K562 (cell line): Measurements from ENCODE around the gene ARL5C. TPM values are rescaled to one million over a fixed set of nuclear protein-coding genes. Genes with fewer than 3 reads are reported as not detected.

Experiments
- ARID1B ChIP-seq: fragments of 450-650 bp; IDR thresholded peaks from 2 replicates; pipeline ENCODE4 v1.6.1; 2016; ENCODE audit warnings: antibody characterized with exemption, mild to moderate bottlenecking, inconsistent platforms
- C11orf30 ChIP-seq: fragments of 450-650 bp; IDR thresholded peaks from 2 replicates; pipeline ENCODE4 v1.6.1; 2016; ENCODE audit warnings: low read depth, mild to moderate bottlenecking
- COPS2 ChIP-seq: fragments of 450-650 bp; conservative IDR thresholded peaks from 2 replicates; pipeline ENCODE4 v1.6.1; 2016; ENCODE audit warnings: mild to moderate bottlenecking, moderate library complexity
- ELF4 ChIP-seq: fragments of 450-650 bp; formaldehyde crosslinking; IDR thresholded peaks from 2 replicates; pipeline ENCODE4 v1.4.0; 2022; ENCODE audit warnings: missing genetic modification characterization
- FOSL1 ChIP-seq: fragments of 200-800 bp; sonication (Bioruptor generic); conservative IDR thresholded peaks from 2 replicates; pipeline ENCODE4 v1.6.1; 2016; ENCODE audit warnings: missing genetic modification characterization, missing compliant biosample characterization
- FOXJ2 ChIP-seq: fragments of 200-800 bp; sonication (Bioruptor generic); IDR thresholded peaks from 2 replicates; pipeline ENCODE4 v1.6.1; 2016; ENCODE audit warnings: missing genetic modification characterization, missing compliant biosample characterization
- GTF2A2 ChIP-seq: IDR thresholded peaks from 2 replicates; pipeline ENCODE4 v1.6.1; 2016; ENCODE audit warnings: mild to moderate bottlenecking, missing genetic modification characterization, missing compliant biosample characterization
- JUN ChIP-seq, 2 experiments: sonication (generic) in 1 of 2; formaldehyde crosslinking in 1 of 2; IDR thresholded peaks; 2 replicates each; pipeline versions ENCODE4 v1.6.1 to v1.8.0; 2012 to 2022; ENCODE audit warnings: borderline replicate concordance in 2 of 2, mild to moderate bottlenecking in 2 of 2, improper control_type of control experiment in 1 of 2, low read depth in 1 of 2, low read length in 1 of 2, missing genetic modification reagents in 1 of 2
- JUND ChIP-seq, 2 experiments: IDR thresholded peaks; 2 replicates in 1 of 2; 3 replicates in 1 of 2; pipeline ENCODE4 v1.6.1; 2011; ENCODE audit warnings: borderline replicate concordance in 2 of 2, low read depth in 2 of 2, low read length in 2 of 2, improper control_type of control experiment in 1 of 2, missing biosample characterization in 1 of 2, missing genetic modification characterization in 1 of 2, missing genetic modification reagents in 1 of 2
- KDM1A ChIP-seq, 2 experiments: fragments of 450-650 bp; IDR thresholded peaks; 2 replicates each; pipeline ENCODE4 v1.6.1; 2016; ENCODE audit warnings: mild to moderate bottlenecking in 2 of 2
- KDM2B ChIP-seq: fragments of 250-450 bp; sonication (Bioruptor Pico); IDR thresholded peaks from 2 replicates; pipeline ENCODE4 v1.8.0; 2021; ENCODE audit warnings: mild to moderate bottlenecking, moderate library complexity
- KHSRP ChIP-seq: fragments of 450-650 bp; IDR thresholded peaks from 2 replicates; pipeline ENCODE4 v1.6.1; 2017
- MYC ChIP-seq, 2 experiments: fragments of 250-450 bp in 1 of 2; sonication (Bioruptor Pico) in 1 of 2; IDR thresholded peaks; 2 replicates each; pipeline versions ENCODE4 v1.5.1 to v1.6.1; 2012 to 2021; ENCODE audit warnings: low read depth in 2 of 2, borderline replicate concordance in 1 of 2, improper control_type of control experiment in 1 of 2, low read length in 1 of 2, mild to moderate bottlenecking in 1 of 2, moderate library complexity in 1 of 2
- NEUROD1 ChIP-seq: fragments of 150-350 bp; IDR thresholded peaks from 2 replicates; pipeline ENCODE4 v1.6.1; 2014; ENCODE audit warnings: borderline replicate concordance, low read length, low read depth; ENCODE audit not compliant: partially characterized antibody
- NFIC ChIP-seq: fragments of 450-650 bp; IDR thresholded peaks from 2 replicates; pipeline ENCODE4 v1.6.1; 2017; ENCODE audit warnings: mild to moderate bottlenecking, inconsistent platforms
- NR1H2 ChIP-seq: sonication (generic); formaldehyde crosslinking; IDR thresholded peaks from 2 replicates; pipeline ENCODE4 v1.4.0; 2020; ENCODE audit warnings: mild to moderate bottlenecking, missing genetic modification reagents
- POLR2G ChIP-seq: fragments of 200-400 bp; formaldehyde crosslinking; IDR thresholded peaks from 2 replicates; pipeline ENCODE4 v1.6.1; 2017; ENCODE audit warnings: low read depth, mild to moderate bottlenecking, antibody characterized with exemption, low read length, moderate library complexity
- SIX5 ChIP-seq, 2 experiments: IDR thresholded peaks; 2 replicates each; pipeline ENCODE4 v1.6.1; 2011; ENCODE audit warnings: low read length in 2 of 2, borderline replicate concordance in 1 of 2, low read depth in 1 of 2, mild to moderate bottlenecking in 1 of 2, moderate library complexity in 1 of 2; ENCODE audit not compliant: insufficient read depth in 1 of 2
- SMARCC2 ChIP-seq: fragments of 450-650 bp; IDR thresholded peaks from 2 replicates; pipeline ENCODE4 v1.6.1; 2017; ENCODE audit warnings: antibody characterized with exemption, moderate library complexity, mild to moderate bottlenecking, low read depth
- SMARCE1 ChIP-seq: fragments of 450-650 bp; IDR thresholded peaks from 2 replicates; pipeline ENCODE4 v1.7.1; 2016; ENCODE audit warnings: mild to moderate bottlenecking
- SMC3 ChIP-seq: conservative IDR thresholded peaks from 2 replicates; pipeline ENCODE4 v1.6.1; 2011; ENCODE audit warnings: low read depth, low read length, improper control_type of control experiment; ENCODE audit not compliant: insufficient read depth
- XRCC5 ChIP-seq: fragments of 200-400 bp; formaldehyde crosslinking; IDR thresholded peaks from 2 replicates; pipeline ENCODE4 v1.6.1; 2017; ENCODE audit warnings: low read depth, mild to moderate bottlenecking, low read length
- YY1 ChIP-seq, 3 experiments: IDR thresholded peaks; 2 replicates each; pipeline ENCODE4 v1.6.1; 2011; ENCODE audit warnings: low read length in 2 of 3, mild to moderate bottlenecking in 2 of 3, moderate library complexity in 2 of 3, borderline replicate concordance in 1 of 3, control low read depth in 1 of 3, low read depth in 1 of 3; ENCODE audit not compliant: insufficient read depth in 3 of 3, insufficient replicate concordance in 2 of 3, control insufficient read depth in 1 of 3, insufficient read length in 1 of 3; ENCODE audit errors: extremely low read depth in 1 of 3
- polyA plus RNA-seq, 8 experiments: library from polyadenylated mRNA; depleted of rRNA in 4 of 8; stranded (reverse) in 5 of 8; unstranded in 3 of 8; fragments of >200 nt; fragmentation: Nextera tagmentation in 2 of 8; fragmentation: Illumina TruSeq in 1 of 8; extraction: Ambion mirVana in 2 of 8; extraction: Trizol in 1 of 8; gene quantifications; 2 replicates each; pipeline versions ENCODE4 v1.2.1 to v1.2.3, GENCODE V29; 2011 to 2014; ENCODE audit warnings: inconsistent platforms in 1 of 8, missing spikeins in 1 of 8
- total RNA-seq, 7 experiments: library from RNA; depleted of rRNA in 6 of 7; stranded (reverse); fragments of >200 nt in 6 of 7; fragmentation: Illumina TruSeq in 2 of 7; extraction: Trizol in 2 of 7; gene quantifications; 2 replicates each; pipeline versions ENCODE4 v1.2.1 to v1.2.3, GENCODE V29; 2011 to 2021; ENCODE audit warnings: low replicate concordance in 1 of 7
- TF ChIP-seq, protein P1 (sequence below), 2 experiments: fragments of 450-650 bp in 1 of 2; sonication (generic) in 1 of 2; formaldehyde crosslinking in 1 of 2; IDR thresholded peaks in 1 of 2; conservative IDR thresholded peaks in 1 of 2; 2 replicates each; pipeline versions ENCODE4 v1.6.1 to v1.8.1; 2016 to 2023; ENCODE audit warnings: mild to moderate bottlenecking in 2 of 2, moderate library complexity in 2 of 2, inconsistent platforms in 1 of 2, missing genetic modification reagents in 1 of 2
- TF ChIP-seq, protein P2 (sequence below): fragments of 250-450 bp; sonication (Bioruptor Pico); IDR thresholded peaks from 2 replicates; pipeline ENCODE4 v1.5.0; 2020; ENCODE audit warnings: mild to moderate bottlenecking, borderline replicate concordance

Gene ARL5C
- total and polyA plus RNA-seq, 9 of the 15 experiments (the other 6 are each of a cell fraction or from before 2014, with no cell fraction given) = not detected

DNA sequence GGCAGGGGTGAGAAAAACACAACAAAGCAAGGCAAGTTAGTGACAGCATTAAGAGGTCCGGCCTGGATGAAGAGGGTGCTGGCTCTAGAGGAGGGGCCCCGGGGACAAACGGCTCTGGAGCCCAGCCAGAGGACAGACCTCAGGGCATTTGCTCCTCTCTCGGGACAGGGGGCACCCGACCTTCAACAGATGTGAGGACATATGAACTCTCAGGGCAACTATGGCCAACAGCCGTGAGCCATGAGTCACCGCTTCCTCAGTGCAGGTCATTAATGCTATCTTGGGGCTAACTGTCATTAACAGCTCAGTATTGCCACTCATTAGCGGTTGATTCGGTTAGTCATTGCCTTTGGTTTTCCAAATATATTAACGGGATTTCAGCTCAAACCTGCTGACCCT lies 9.7 kb upstream of the ARL5C start (continued):
- TF ChIP-seq SIX5 (IDR thresholded peaks at IDR 0.05; ENCODE audit: borderline replicate concordance in 1 of 2, insufficient read depth in 1 of 2, low read depth in 1 of 2, low read length in 2 of 2) = no peak
- TF ChIP-seq, protein P1, sequence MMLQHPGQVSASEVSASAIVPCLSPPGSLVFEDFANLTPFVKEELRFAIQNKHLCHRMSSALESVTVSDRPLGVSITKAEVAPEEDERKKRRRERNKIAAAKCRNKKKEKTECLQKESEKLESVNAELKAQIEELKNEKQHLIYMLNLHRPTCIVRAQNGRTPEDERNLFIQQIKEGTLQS (IDR thresholded peaks at IDR 0.05) = peak; percentile 80
- TF ChIP-seq, protein P1 (CRISPR knock-in tag; conservative IDR thresholded peaks at IDR 0.05) = no peak
- peak; percentile 73 for TF ChIP-seq JUND (IDR thresholded peaks at IDR 0.05; ENCODE audit: borderline replicate concordance, low read depth, low read length)
- 0 out of 3 replicates have a peak, but pooled peaks have one; percentile 43 for TF ChIP-seq JUND (tag; IDR thresholded peaks at IDR 0.05; ENCODE audit: borderline replicate concordance, low read depth, low read length)
- no peak for TF ChIP-seq NEUROD1
- no peak for TF ChIP-seq KDM2B (CRISPR knock-in tag)
- no peak for TF ChIP-seq MYC (IDR thresholded peaks at IDR 0.05; ENCODE audit: low read depth, low read length)
- TF ChIP-seq MYC (CRISPR knock-in tag; IDR thresholded peaks at IDR 0.05; ENCODE audit: borderline replicate concordance, low read depth) = no peak
- no peak for TF ChIP-seq ELF4
- no peak for TF ChIP-seq KHSRP
- no peak for TF ChIP-seq SMARCC2
- TF ChIP-seq XRCC5 = no peak
- peak; percentile 85 for TF ChIP-seq FOSL1 (tag)
- TF ChIP-seq POLR2G = no peak
- TF ChIP-seq SMC3 = no peak
- 0 out of 2 replicates have a peak, but pooled peaks have one; percentile 30 for TF ChIP-seq ARID1B
- TF ChIP-seq JUN (IDR thresholded peaks at IDR 0.05; ENCODE audit: borderline replicate concordance, low read depth, low read length) = peak; percentile 60; the same call in 1 of the 2 replicates
- no peak for TF ChIP-seq JUN (CRISPR knock-in tag; IDR thresholded peaks at IDR 0.05; ENCODE audit: borderline replicate concordance)
- TF ChIP-seq FOXJ2 (tag) = no peak
- TF ChIP-seq KDM1A (IDR thresholded peaks at IDR 0.05) = peak; percentile 62 to 73; a peak in 3 of 4 replicates
- TF ChIP-seq, protein P2, sequence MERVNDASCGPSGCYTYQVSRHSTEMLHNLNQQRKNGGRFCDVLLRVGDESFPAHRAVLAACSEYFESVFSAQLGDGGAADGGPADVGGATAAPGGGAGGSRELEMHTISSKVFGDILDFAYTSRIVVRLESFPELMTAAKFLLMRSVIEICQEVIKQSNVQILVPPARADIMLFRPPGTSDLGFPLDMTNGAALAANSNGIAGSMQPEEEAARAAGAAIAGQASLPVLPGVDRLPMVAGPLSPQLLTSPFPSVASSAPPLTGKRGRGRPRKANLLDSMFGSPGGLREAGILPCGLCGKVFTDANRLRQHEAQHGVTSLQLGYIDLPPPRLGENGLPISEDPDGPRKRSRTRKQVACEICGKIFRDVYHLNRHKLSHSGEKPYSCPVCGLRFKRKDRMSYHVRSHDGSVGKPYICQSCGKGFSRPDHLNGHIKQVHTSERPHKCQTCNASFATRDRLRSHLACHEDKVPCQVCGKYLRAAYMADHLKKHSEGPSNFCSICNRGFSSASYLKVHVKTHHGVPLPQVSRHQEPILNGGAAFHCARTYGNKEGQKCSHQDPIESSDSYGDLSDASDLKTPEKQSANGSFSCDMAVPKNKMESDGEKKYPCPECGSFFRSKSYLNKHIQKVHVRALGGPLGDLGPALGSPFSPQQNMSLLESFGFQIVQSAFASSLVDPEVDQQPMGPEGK (CRISPR knock-in tag) = no peak
- no peak for TF ChIP-seq YY1 (IDR thresholded peaks at IDR 0.05; ENCODE audit: borderline replicate concordance in 1 of 3, control insufficient read depth in 1 of 3, extremely low read depth in 1 of 3, insufficient read depth in 3 of 3, insufficient read length in 1 of 3, insufficient replicate concordance in 2 of 3, low read depth in 1 of 3, low read length in 2 of 3)
- TF ChIP-seq NFIC = 0 out of 2 replicates have a peak, but pooled peaks have one; percentile 23
- TF ChIP-seq SMARCE1 = 0 out of 2 replicates have a peak, but pooled peaks have one; percentile 34
- no peak for TF ChIP-seq COPS2
- TF ChIP-seq C11orf30 = no peak
- TF ChIP-seq NR1H2 (CRISPR knock-in tag) = no peak
- no peak for TF ChIP-seq GTF2A2 (tag)
